GM12892 (cell line): ENCODE measurements around the gene GPR85.

Source experiments
- POLR2A ChIP-seq: IDR thresholded peaks from 2 replicates; pipeline ENCODE4 v1.6.1; 2011; ENCODE audit warnings: low read depth, low read length, control low read depth
- POLR2AphosphoS5 ChIP-seq: IDR thresholded peaks from 2 replicates; pipeline ENCODE4 v1.6.1; 2011; ENCODE audit warnings: low read depth, low read length, control low read depth
- TAF1 ChIP-seq: IDR thresholded peaks from 2 replicates; pipeline ENCODE4 v1.6.1; 2011; ENCODE audit warnings: low read depth, mild to moderate bottlenecking, control low read depth, low read length, borderline replicate concordance

- TF ChIP-seq TAF1 (no peak), POLR2AphosphoS5 (no peak), POLR2A (no peak)
These were observed 44.7 kb upstream of the GPR85 start for GRCh38 chr7:113131367-113131766.
